GM18868 (cell line): ENCODE measurements around the gene PIWIL4.
"Not testable (repeated sequence)": the region's sequence is repeated elsewhere in the genome, so short reads cannot be mapped to it uniquely, and the experiment has no call there.

ENCODE experiments used
- ATAC-seq: cut with Tn5 transposase; IDR thresholded peaks from one replicate; pipeline ENCODE4 v1.9.1; 2021; ENCODE audit warnings: mild to moderate bottlenecking, moderate library complexity; ENCODE audit not compliant: unreplicated experiment

The PIWIL4 gene

DNA sequence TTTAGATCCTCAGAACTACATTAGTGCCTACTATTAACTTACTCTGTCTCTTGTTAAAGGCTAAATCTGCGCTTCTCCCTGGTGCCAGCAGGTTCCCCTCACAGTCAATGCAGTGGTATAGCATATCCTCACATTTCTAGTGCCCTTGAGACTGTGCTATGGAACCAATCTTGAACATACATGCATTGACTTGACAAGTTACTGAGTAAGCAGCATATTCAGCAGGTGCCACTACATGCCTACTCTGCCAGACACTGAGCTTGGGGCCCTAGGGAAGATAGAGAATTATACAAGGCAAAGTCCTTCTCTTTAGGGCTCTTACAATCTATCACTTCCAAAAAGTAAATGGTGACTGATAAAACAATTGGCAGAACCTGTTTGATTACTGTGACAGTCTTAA is 20.3 kb upstream of the PIWIL4 start:
- ATAC-seq, result no peak

- no peak for ATAC-seq
These were observed 18.0 kb upstream of the PIWIL4 start for GRCh38 chr11:94549146-94549545.

GRCh38 chr11:94550513-94550912 is 16.7 kb upstream of the PIWIL4 start:
- peak; percentile 58 for ATAC-seq

DNA sequence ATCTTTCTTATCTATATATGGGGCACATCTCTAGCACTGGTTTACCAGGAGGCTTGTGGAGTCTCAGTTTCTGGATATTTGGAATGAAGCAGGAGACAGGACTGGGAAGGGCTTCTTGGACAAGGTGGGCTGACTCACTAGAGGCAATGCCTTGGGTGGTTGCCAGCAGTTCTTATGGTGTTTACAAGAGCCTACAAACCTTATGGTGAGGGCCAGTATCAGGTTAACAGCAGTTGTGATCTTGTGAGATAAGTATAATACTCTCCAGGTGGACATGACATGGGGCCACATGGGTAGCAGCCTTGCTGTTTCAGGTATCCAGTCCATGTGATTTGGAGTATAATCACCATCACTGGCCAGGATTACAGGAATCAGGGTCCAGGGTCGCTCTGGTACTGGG is 13.2 kb upstream of the PIWIL4 start:
- ATAC-seq, result no peak

- ATAC-seq, result not testable (repeated sequence)
These were observed 11.3 kb upstream of the PIWIL4 start for GRCh38 chr11:94555752-94556329.

DNA sequence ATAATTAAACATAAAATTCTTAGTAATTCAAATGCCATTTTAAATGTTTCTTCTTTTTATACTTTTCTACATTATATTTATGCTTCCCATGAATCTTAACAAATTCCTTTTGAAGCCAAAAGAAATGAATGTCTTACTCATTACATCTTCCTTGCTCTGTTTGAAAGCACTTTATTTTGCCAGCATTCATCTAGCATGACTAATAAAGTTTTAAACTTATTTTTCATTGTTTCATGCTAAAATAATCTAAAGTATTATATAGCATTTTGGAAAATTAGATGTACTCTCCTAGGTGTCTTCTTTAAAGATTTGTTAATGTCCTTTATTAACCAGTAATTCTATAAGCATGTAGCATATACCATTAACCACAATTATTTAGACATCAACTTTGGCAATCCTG is 9.7 kb upstream of the PIWIL4 start:
- no peak for ATAC-seq

GRCh38 chr11:94557992-94558391 is 9.2 kb upstream of the PIWIL4 start:
- ATAC-seq, result no peak

DNA sequence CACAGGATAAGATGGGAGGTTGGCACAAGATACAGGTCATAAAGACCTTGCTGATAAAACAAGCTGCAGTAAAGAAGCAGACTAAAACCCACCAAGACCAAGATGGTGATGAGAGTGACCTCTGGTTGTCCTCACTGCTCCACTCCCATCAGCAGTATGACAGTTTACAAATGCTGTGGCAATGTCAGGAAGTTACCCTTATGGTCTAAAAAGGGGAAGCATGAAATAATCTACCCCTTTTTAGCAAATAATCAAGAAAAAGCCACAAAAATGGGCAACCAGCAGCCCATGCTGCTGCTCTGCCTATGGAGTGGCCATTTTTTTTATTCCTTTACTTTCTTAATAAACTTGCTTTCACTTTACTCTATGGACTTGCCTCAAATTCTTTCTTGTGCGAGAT is 8.7 kb upstream of the PIWIL4 start:
- no peak for ATAC-seq

- ATAC-seq, result no peak
These were observed 8.2 kb upstream of the PIWIL4 start for GRCh38 chr11:94558932-94559331.

DNA sequence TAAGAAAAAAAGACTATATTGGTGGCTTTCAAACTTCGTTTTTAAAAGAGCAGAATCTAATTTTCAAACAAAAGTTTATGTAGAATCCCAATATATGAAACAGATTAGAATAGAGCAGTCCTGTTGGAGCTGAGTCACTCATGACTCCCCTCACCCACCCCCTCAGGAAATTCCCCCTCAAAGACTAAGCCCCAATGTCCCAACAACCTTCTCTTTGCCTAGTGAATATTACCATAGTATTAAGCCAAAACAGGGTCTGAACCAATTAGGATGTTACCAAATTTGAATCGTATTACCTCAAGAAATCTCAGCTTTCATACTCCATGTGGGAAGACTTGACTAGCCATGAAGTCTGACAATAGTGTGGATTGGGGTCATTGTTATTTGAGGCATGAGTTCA is 7.8 kb upstream of the PIWIL4 start:
- no peak for ATAC-seq

DNA sequence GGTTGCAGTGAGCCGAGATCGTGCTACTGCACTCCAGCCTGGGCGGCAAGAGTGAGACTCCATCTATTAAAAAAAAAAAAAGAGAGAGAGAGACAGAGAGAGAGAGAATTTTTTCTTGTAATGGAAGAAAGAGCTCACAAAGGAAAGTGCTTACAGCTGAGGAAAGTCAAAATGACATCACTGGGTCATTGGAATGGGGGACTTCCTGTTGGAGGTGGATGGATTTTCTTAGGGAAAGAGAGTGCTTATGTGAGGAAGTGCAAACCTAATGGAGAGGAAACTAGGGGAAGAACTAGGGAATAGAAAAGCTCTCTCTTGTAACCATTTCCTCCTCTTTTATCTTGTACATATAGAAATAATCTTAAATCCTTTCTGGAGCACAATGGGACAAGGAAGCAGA is 6.3 kb upstream of the PIWIL4 start:
- ATAC-seq, result no peak

GRCh38 chr11:94563176-94563847 is 3.9 kb upstream of the PIWIL4 start:
- no peak for ATAC-seq

DNA sequence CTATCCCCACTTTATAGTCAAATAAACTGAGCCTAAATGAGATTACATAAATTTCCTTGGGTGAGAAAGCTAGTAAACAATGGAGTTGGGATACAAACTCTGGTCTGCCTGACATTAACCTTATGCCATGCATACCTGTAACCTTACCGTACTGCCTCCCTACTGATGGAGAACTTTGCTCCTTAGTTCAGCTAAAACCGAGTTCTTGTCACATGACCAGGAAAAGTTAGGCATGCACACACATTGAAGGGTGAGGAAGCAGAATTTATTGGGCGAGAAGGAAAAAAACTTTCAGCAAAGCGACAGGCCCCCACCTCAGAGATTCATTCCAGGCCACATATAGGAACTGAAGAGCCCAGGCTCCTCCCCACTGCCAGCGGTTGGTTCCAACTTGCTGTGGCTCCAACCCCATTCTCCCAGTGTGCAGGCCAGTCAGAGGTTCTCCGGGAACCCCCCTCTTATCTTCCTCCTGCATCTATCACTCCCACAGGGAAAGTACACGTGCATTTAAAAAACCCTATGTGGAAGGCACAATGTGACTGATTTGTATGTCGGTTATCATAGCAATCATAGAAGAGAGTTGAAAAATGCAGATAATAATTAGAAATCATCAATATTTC is 3.2 kb upstream of the PIWIL4 start:
- no peak for ATAC-seq

GRCh38 chr11:94568200-94568599 is 1.0 kb downstream of the PIWIL4 start:
- no peak for ATAC-seq

- ATAC-seq, result no peak
These were observed 1.5 kb downstream of the PIWIL4 start for GRCh38 chr11:94568717-94569116.

GRCh38 chr11:94572975-94573374 is 5.8 kb downstream of the PIWIL4 start:
- not testable (repeated sequence) for ATAC-seq

GRCh38 chr11:94574193-94574961 is 7.2 kb downstream of the PIWIL4 start:
- ATAC-seq, result no peak

GRCh38 chr11:94576306-94576705 is 9.1 kb downstream of the PIWIL4 start:
- ATAC-seq, result no peak

DNA sequence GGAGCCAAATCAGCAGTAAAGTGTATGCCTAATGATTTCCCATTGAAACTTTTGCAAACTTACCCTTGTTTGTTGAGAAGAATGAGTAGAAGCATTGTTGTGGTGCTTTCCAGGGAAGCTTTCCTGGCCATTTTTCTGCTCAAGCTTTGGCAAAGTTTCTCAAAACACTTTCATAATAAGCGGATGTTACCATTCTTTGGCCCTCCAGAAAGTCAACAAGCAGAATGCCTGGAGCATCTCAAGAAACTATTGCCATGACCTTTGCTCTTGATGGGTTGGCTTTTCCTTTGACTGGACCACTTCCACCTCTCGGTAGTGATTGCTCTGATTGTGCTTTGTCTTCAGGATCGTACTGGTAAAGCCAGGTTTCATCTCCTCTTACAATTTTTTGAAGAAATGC is 10.7 kb downstream of the PIWIL4 start:
- no peak for ATAC-seq

DNA sequence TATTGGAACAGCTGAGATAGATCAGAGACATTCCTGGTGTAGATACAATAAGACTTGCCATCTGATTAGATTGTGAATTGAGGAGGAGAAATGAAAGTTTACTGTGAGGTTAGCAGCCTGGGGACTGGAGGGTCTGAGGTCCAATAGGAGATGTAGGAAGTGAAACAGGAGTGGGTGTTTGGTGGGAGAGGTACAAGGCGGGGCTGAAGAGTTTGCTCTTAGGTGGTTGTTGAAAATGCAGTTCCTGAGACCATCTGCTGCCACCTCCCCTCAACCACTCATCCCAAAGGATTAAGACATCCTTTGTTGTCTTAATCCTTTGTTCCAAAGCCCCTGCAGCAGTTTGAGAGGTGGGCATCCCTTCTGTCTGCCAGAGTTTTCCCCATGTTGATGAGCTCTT is 14.8 kb downstream of the PIWIL4 start:
- ATAC-seq, result peak; percentile 69

DNA sequence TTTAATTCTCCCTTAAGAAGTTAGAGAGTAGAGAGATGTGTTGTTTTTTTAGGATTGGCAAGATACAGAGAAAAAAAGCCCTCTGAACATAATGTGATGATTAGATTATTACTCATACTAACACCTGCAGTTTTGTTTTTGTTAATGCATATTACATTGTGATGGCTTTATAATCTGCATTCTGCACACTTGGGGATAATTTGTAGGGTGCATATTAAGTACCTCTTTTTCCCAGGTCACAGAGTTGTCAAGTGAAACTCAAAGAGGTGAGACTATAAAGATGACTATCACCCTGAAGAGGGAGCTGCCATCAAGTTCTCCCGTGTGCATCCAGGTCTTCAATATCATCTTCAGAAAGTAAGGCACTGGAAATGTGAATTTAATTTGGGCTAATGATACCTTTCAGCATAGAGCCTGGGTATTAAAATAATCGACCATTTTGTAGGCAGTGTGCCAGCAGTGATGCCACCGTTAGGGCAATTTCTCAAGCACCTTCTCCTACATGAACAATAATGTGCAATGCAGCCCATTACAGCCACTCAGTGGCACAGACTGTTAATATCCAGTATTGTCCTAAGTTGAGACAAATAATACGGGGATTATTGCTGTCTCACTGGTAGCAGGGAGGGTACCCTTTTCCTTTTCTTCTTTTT is 16.2 kb downstream of the PIWIL4 start:
- ATAC-seq, result no peak
